Stimulated activated naive B cell treated with anti-CD40 and anti-IgM and Interleukin-4, amounts not matched to agents 10 μg/mL and 1 μg/mL and 100 μg/mL, for 72 hours (primary cell): ENCODE data around the gene ITIH5.

Source experiments
- ATAC-seq, 2 donors: fragments of 150-1000 bp; cut with Tn5 transposase; replicated peaks; 2 replicates each; pipeline ENCODE4 v1.10.0; 2021; ENCODE audit warnings: moderate library complexity in 1 of 2
- DNase-seq: peaks from one replicate; pipeline ENCODE4 v3.0.0; 2021
- H3K27ac Mint-ChIP-seq: one replicate; pipeline ENCODE4 v1.8.0; 2022; ENCODE audit warnings: mild to moderate bottlenecking, mixed read lengths
- H3K27me3 Mint-ChIP-seq, 2 donors: one replicate each; pipeline ENCODE4 v1.8.0; 2022; ENCODE audit warnings: mixed read lengths in 2 of 2
- H3K36me3 Mint-ChIP-seq, 2 donors: one replicate each; pipeline ENCODE4 v1.8.0; 2022; ENCODE audit warnings: mixed read lengths in 2 of 2, mild to moderate bottlenecking in 1 of 2
- H3K4me1 Mint-ChIP-seq, 2 donors: one replicate each; pipeline ENCODE4 v1.8.0; 2022; ENCODE audit warnings: mixed read lengths in 2 of 2, mild to moderate bottlenecking in 1 of 2
- H3K4me3 Mint-ChIP-seq, 2 donors: one replicate each; pipeline ENCODE4 v1.8.0; 2022; ENCODE audit warnings: mild to moderate bottlenecking in 2 of 2, mixed read lengths in 2 of 2, moderate library complexity in 1 of 2
- H3K9me3 Mint-ChIP-seq, 2 donors: one replicate each; pipeline ENCODE4 v1.8.0; 2022; ENCODE audit warnings: mixed read lengths in 2 of 2, mild to moderate bottlenecking in 1 of 2

ITIH5 gene

GRCh38 chr10:7567911-7568620 lies 98.7 kb downstream of the ITIH5 start:
- Mint-ChIP-seq H3K36me3 (no peaks in the 10 kb centered on the region), H3K9me3 (no peaks in the 10 kb centered on the region), H3K4me1 (peaks cover 0 to 3% of the 10 kb centered on the region in 2 donors), H3K27me3 (peaks cover 0 to 3% of the 10 kb centered on the region in 2 donors), H3K27ac (no peak overlapping the region), H3K4me3 (no peak overlapping the region)
- ATAC-seq = no peak
- DNase-seq = no peak

DNA sequence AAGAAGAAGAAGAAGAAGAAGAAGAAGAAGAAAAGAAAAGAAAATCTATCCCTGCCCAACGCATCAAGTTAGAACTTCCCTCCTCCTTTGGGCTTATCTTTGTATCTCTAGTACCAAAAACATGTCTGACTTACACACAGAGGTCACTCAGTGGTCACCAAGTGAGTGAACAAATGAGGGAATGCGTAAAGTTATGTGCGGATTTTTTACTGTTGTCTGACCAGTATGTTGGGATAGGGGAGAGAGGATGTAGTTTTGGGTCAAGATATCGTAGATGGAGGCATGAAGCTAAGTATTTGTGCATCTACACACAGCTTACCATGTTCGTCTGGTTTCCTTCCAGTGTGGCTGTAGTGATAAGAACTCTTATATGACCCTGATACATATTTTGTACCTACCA lies 99.9 kb downstream of the ITIH5 start:
- no peak for ATAC-seq

GRCh38 chr10:7565871-7566270 lies 100.9 kb downstream of the ITIH5 start:
- DNase-seq (no peak), ATAC-seq (no peak)
- Mint-ChIP-seq H3K27ac (no peak overlapping the region), H3K9me3 (no peaks in the 10 kb centered on the region), H3K36me3 (no peaks in the 10 kb centered on the region), H3K27me3 (no peaks in the 10 kb centered on the region), H3K4me3 (no peak overlapping the region), H3K4me1 (peaks cover 0 to 3% of the 10 kb centered on the region in 2 donors)

More for the DNA sequence above, 99.9 kb downstream of the ITIH5 start:
- peaks cover 0 to 3% of the 10 kb centered on the region in 2 donors for H3K4me1 Mint-ChIP-seq
- no peaks in the 10 kb centered on the region for H3K36me3 Mint-ChIP-seq
- no peak overlapping the region for H3K27ac Mint-ChIP-seq
- no peaks in the 10 kb centered on the region for H3K9me3 Mint-ChIP-seq
- DNase-seq = no peak
- no peaks in the 10 kb centered on the region for H3K27me3 Mint-ChIP-seq
- no peak overlapping the region for H3K4me3 Mint-ChIP-seq

DNA sequence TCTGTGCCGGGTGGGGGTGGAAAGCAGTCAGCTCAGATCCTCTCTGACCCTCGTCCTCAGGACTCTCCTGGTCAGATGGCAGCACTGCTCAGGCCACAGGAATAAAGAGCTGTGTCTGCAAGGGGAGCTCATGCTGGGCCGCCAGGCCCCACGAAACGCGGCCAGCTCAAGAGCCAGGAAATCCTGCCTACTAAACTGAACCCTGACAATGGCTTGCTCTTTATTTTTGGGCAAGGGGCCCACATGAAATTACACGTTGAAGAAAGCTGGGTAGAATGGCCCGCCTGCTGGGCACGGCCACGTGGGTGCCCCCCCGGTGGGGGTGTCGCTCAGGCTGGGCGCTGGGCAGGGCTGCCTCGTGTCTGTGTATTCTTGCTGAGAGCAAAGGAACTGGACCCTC lies 103.0 kb downstream of the ITIH5 start:
- Mint-ChIP-seq H3K27me3 (peaks cover 0 to 8% of the 10 kb centered on the region in 2 donors), H3K36me3 (no peaks in the 10 kb centered on the region), H3K27ac (no peak overlapping the region), H3K9me3 (no peaks in the 10 kb centered on the region), H3K4me3 (no peak overlapping the region), H3K4me1 (peaks cover 0 to 3% of the 10 kb centered on the region in 2 donors)
- DNase-seq (no peak), ATAC-seq (no peak)

GRCh38 chr10:7563368-7563767 lies 103.4 kb downstream of the ITIH5 start:
- Mint-ChIP-seq H3K27me3 (peaks cover 0 to 8% of the 10 kb centered on the region in 2 donors), H3K27ac (no peak overlapping the region), H3K9me3 (no peaks in the 10 kb centered on the region), H3K4me3 (no peak overlapping the region), H3K36me3 (no peaks in the 10 kb centered on the region), H3K4me1 (peaks cover 0 to 3% of the 10 kb centered on the region in 2 donors)
- DNase-seq (no peak), ATAC-seq (no peak)

DNA sequence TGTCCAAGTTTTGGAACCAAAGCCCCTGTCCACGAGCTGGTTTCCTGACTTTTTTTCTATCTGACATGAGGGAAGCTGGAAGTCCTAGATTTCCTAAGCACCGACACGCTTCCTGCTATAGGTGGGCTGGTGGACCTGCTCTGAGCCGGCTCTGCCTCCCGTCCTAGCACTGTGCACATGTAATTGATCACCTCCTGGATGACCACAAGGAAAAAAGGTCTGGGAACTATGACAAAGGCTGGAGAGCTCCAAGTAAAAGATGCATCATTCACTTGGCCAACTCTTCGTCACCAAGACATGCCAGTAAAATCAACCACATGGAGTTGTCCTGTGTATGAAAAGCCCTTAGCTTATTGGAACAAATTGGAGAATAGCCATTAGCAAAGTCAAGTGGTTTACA lies 104.8 kb downstream of the ITIH5 start:
- no peak overlapping the region for H3K27ac Mint-ChIP-seq
- H3K36me3 Mint-ChIP-seq = no peaks in the 10 kb centered on the region
- H3K4me1 Mint-ChIP-seq = peaks cover 0 to 3% of the 10 kb centered on the region in 2 donors
- no peaks in the 10 kb centered on the region for H3K9me3 Mint-ChIP-seq
- DNase-seq (no peak), ATAC-seq (no peak)
- H3K27me3 Mint-ChIP-seq = peaks cover 7 to 12% of the 10 kb centered on the region in 2 donors
- H3K4me3 Mint-ChIP-seq = no peak overlapping the region

DNA sequence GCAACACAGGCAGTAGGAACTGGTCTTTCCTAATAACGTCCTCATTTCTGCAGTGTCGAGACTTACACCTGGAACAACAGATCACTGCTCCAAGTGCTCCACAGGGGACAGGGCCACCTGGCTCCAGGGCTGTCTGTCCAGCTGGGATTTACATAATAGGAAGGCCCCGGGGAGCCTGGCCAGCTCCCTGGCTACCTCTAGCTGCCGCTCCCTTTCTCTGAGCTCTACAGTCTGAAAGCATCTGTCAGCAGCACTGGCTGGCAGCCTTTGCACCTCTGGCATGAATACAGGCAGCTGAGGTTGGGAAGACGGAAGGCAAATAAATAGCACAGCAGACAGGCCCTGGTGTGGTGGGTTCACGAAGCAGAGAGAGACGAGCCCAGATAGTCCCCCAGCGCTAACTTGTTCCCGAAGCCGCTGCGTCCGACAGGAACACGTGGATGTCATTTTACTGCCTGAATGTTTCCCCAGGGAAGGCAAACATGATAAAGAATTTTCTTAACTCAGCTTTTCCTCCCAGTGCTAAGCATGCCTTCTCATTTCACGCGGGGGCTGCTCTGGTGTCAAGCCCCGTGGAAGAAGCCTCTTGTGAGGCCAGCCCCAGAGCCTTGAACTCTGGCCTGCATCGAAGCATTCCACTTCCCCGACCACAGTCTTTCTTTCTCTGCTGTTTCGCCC lies 105.4 kb downstream of the ITIH5 start:
- no peaks in the 10 kb centered on the region for H3K9me3 Mint-ChIP-seq
- no peak overlapping the region for H3K4me3 Mint-ChIP-seq
- H3K27ac Mint-ChIP-seq = no peak overlapping the region
- peaks cover 14 to 15% of the 10 kb centered on the region in 2 donors for H3K27me3 Mint-ChIP-seq
- no peaks in the 10 kb centered on the region for H3K36me3 Mint-ChIP-seq
- ATAC-seq (no peak), DNase-seq (no peak)
- peaks cover 0 to 1% of the 10 kb centered on the region in 2 donors for H3K4me1 Mint-ChIP-seq

GRCh38 chr10:7560519-7560918 lies 106.2 kb downstream of the ITIH5 start:
- Mint-ChIP-seq H3K9me3 (no peaks in the 10 kb centered on the region), H3K36me3 (no peaks in the 10 kb centered on the region)

GRCh38 chr10:7559386-7559785 lies 107.4 kb downstream of the ITIH5 start:
- Mint-ChIP-seq H3K4me3 (no peak overlapping the region), H3K36me3 (no peaks in the 10 kb centered on the region), H3K27me3 (peaks cover 18% of the 10 kb centered on the region in 2 donors), H3K4me1 (no peaks in the 10 kb centered on the region), H3K9me3 (no peaks in the 10 kb centered on the region), H3K27ac (no peak overlapping the region)
- DNase-seq (no peak), ATAC-seq (no peak)

More at GRCh38 chr10:7560519-7560918, 106.2 kb downstream of the ITIH5 start:
- no peak for DNase-seq
- ATAC-seq = no peak
- H3K4me1 Mint-ChIP-seq = no peaks in the 10 kb centered on the region
- H3K27ac Mint-ChIP-seq = no peak overlapping the region
- no peak overlapping the region for H3K4me3 Mint-ChIP-seq
- H3K27me3 Mint-ChIP-seq = peaks cover 15 to 18% of the 10 kb centered on the region in 2 donors

DNA sequence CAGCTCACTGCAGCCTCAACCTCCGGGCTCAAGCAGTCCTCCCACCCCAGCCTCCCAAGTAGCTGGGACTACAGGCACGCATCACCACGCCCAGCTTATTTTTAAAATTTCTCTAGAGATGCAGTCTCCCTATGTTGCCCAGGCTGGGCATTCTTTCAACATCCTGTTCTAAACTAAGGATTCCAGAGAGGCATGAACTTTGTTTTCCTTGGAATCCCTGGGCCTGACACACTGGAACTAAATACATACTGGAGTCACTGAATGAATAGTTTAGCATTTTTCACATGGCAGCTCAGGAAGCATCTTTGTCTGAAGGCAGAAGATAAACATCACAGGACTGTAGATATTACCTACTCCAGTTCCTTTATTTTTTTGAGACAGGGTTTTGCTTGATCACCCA lies 108.7 kb downstream of the ITIH5 start:
- Mint-ChIP-seq H3K36me3 (no peaks in the 10 kb centered on the region), H3K9me3 (no peaks in the 10 kb centered on the region), H3K27ac (no peak overlapping the region), H3K4me1 (no peaks in the 10 kb centered on the region), H3K4me3 (no peak overlapping the region), H3K27me3 (peaks cover 18% of the 10 kb centered on the region in 2 donors)
- DNase-seq (no peak), ATAC-seq (no peak)

GRCh38 chr10:7553531-7553930 lies 113.2 kb downstream of the ITIH5 start:
- Mint-ChIP-seq H3K27me3 (peaks cover 10 to 22% of the 10 kb centered on the region in 2 donors), H3K36me3 (no peaks in the 10 kb centered on the region), H3K27ac (no peak overlapping the region)

GRCh38 chr10:7551950-7552716 lies 114.6 kb downstream of the ITIH5 start:
- no peaks in the 10 kb centered on the region for H3K4me1 Mint-ChIP-seq

More at GRCh38 chr10:7553531-7553930, 113.2 kb downstream of the ITIH5 start:
- no peaks in the 10 kb centered on the region for H3K9me3 Mint-ChIP-seq
- no peaks in the 10 kb centered on the region for H3K4me1 Mint-ChIP-seq
- ATAC-seq (no peak), DNase-seq (no peak)
- no peak overlapping the region for H3K4me3 Mint-ChIP-seq

DNA sequence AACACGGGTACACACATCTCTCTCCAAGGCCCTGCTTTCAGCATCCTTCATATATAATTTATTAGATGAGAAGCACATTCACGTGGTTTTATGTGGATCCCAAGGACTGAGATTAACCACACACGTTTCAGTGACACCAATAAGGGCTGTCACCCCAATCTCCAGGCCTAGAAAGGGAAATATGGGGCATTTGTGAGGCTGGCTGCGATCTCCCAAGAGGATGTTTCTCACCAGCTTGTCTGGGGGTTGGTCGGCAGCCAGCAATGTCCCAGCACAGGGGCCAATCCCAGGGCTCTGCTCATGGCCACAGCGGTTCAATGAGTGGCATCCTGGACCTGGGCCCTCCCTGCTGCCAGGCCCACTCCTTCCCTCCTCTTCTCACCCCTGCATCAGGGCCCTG lies 115.5 kb downstream of the ITIH5 start:
- H3K27ac Mint-ChIP-seq = no peak overlapping the region
- ATAC-seq (no peak), DNase-seq (no peak)
- H3K9me3 Mint-ChIP-seq = no peaks in the 10 kb centered on the region
- H3K36me3 Mint-ChIP-seq = no peaks in the 10 kb centered on the region
- H3K27me3 Mint-ChIP-seq = peaks cover 7 to 8% of the 10 kb centered on the region in 2 donors
- H3K4me3 Mint-ChIP-seq = no peak overlapping the region
- no peaks in the 10 kb centered on the region for H3K4me1 Mint-ChIP-seq

More at GRCh38 chr10:7551950-7552716, 114.6 kb downstream of the ITIH5 start:
- Mint-ChIP-seq H3K4me3 (no peak overlapping the region), H3K27ac (no peak overlapping the region), H3K36me3 (no peaks in the 10 kb centered on the region), H3K27me3 (peaks cover 12 to 16% of the 10 kb centered on the region in 2 donors), H3K9me3 (no peaks in the 10 kb centered on the region)
- DNase-seq (no peak), ATAC-seq (no peak)

GRCh38 chr10:7550013-7550412 lies 116.8 kb downstream of the ITIH5 start:
- Mint-ChIP-seq H3K27me3 (peaks cover 4 to 6% of the 10 kb centered on the region in 2 donors), H3K36me3 (no peaks in the 10 kb centered on the region), H3K4me3 (no peak overlapping the region), H3K4me1 (no peaks in the 10 kb centered on the region), H3K9me3 (no peaks in the 10 kb centered on the region), H3K27ac (no peak overlapping the region)
- no peak for ATAC-seq
- no peak for DNase-seq
